ENCODE measurements around the gene TMEM229A.
"Not testable (repeated sequence)": the region's sequence is repeated elsewhere in the genome, so short reads cannot be mapped to it uniquely, and the experiment has no call there.

The TMEM229A gene

DNA sequence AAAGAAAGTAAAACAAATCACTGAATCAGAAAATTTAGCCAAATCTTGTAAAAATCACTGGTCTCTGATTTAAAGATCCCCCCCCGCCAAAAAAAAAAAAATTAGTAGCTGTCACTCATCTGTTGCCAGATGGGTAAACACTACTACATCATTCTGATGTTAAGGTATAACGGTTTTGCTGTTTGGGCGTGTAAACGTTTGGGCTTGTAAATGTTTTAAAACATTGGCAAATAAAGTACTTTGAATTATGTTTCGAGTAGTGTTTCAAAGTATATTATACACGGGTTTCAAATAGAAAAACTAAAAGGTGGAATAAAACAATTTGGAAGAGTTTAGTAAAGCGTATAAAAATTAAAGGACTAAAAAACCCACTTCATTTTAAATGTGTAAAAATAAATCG is 1.5 kb downstream of the TMEM229A start:
- no peak overlapping the region for H3K27ac ChIP-seq
- H3K4me3 ChIP-seq (ENCODE audit: low read depth, low read length), result no peak overlapping the region
- peaks cover 35% of the 10 kb centered on the region for H3K27me3 ChIP-seq (replicated peaks)
- in situ Hi-C loops (cut with HindIII; ENCODE audit: low pct_ligation_motif_present, low sequenced_read_pairs), result no loop called here
- TF ChIP-seq, protein P1, sequence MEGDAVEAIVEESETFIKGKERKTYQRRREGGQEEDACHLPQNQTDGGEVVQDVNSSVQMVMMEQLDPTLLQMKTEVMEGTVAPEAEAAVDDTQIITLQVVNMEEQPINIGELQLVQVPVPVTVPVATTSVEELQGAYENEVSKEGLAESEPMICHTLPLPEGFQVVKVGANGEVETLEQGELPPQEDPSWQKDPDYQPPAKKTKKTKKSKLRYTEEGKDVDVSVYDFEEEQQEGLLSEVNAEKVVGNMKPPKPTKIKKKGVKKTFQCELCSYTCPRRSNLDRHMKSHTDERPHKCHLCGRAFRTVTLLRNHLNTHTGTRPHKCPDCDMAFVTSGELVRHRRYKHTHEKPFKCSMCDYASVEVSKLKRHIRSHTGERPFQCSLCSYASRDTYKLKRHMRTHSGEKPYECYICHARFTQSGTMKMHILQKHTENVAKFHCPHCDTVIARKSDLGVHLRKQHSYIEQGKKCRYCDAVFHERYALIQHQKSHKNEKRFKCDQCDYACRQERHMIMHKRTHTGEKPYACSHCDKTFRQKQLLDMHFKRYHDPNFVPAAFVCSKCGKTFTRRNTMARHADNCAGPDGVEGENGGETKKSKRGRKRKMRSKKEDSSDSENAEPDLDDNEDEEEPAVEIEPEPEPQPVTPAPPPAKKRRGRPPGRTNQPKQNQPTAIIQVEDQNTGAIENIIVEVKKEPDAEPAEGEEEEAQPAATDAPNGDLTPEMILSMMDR (IDR thresholded peaks at IDR 0.05; ENCODE audit: low read depth, low read length, missing control alignments), result no peak
- no peak for DNase-seq
- H3K36me3 ChIP-seq (replicated peaks), result no peaks in the 10 kb centered on the region

DNA sequence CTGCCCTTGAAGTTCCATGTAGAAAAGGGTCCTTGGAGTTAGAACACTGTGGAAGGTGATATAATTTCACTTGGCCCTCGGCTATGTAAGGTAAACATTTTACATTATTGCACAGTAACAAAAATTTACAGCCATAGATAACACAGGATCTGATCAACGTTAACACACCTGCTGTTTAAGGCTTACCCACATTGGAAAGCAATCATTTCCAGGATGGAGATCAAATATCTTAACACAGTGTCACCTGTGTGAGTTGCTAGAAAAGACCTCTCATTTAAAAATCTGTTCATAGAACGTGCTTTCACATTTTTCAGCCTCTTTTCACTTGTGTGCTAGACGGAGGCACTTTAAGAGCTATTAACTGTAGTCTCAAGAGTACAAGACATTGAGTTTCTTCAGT is 1.9 kb downstream of the TMEM229A start:
- H3K27me3 ChIP-seq (replicated peaks), result peaks cover 35% of the 10 kb centered on the region
- in situ Hi-C loops (cut with HindIII; ENCODE audit: low pct_ligation_motif_present, low sequenced_read_pairs), result no loop called here
- TF ChIP-seq, protein P1 (IDR thresholded peaks at IDR 0.05; ENCODE audit: low read depth, low read length, missing control alignments), result no peak
- H3K27ac ChIP-seq, result no peak overlapping the region
- no peak overlapping the region for H3K4me3 ChIP-seq (ENCODE audit: low read depth, low read length)
- H3K36me3 ChIP-seq (replicated peaks), result no peaks in the 10 kb centered on the region
- no peak for DNase-seq

DNA sequence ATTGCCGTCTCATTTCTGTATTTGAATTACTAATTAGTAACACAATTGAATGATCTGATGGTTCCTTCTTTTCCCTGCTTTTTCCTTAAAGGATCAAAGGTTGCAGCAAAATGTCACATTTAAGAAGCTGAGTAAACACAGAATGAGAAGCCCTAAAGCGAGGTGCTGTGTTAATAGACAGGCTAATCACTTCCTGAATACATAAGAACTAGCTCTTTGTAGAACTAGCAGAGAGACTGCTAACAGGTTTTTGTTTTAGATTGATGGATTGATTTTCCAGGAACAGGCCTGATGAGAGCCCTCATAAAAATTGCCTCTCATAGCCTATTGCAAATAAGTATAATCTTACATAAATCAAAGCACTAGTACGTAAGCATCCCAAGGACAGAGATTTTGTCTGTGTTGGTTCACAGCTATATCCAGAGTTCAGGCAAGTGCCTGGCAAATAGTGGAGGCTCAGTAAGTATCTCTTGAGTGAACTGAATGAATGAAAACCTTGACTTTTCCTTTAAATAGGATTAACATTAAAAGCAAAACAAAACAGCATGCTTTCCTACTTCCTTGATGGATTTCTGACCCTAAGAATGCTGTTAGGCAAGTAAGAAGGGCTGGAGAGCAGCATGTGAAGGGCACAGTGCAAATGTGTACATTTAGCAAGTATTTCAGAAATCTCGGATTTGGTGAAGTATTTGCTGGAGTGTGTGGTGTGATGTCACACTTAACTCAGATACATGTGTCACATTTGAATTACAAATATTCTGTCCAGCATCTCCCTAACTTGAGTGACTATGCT is 3.3 kb downstream of the TMEM229A start:
- in situ Hi-C loops (cut with HindIII; ENCODE audit: low pct_ligation_motif_present, low sequenced_read_pairs), result no loop called here
- H3K4me3 ChIP-seq (ENCODE audit: low read depth, low read length), result no peak overlapping the region
- no peaks in the 10 kb centered on the region for H3K36me3 ChIP-seq (replicated peaks)
- TF ChIP-seq, protein P1 (IDR thresholded peaks at IDR 0.05; ENCODE audit: low read depth, low read length, missing control alignments), result no peak
- H3K27ac ChIP-seq, result no peak overlapping the region
- peaks cover 34% of the 10 kb centered on the region for H3K27me3 ChIP-seq (replicated peaks)
- DNase-seq, result no peak

DNA sequence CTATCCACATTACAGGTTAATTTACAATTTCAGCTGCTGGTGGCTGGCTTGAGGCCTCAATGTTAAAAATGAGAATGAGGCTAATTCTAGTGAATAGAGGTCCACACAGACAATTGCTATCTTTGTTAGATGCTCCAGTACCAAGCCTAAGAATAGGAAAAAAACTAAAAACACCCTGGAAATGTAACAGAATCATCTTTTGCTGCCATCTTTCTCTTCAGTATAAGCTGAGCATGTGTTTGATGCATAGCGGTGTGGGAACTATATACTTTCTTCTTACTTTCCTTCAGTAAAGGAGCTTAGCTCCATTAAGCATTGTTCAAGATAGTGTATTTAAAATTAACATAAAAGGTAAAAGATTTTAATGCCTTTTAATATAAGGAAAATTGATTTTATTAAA is 5.6 kb downstream of the TMEM229A start:
- in situ Hi-C loops (cut with HindIII; ENCODE audit: low pct_ligation_motif_present, low sequenced_read_pairs), result no loop called here
- Histone ChIP-seq H3K36me3 (replicated peaks) (no peaks in the 10 kb centered on the region), H3K27me3 (replicated peaks) (peaks cover 16% of the 10 kb centered on the region), H3K27ac (no peak overlapping the region), H3K4me3 (ENCODE audit: low read depth, low read length) (no peak overlapping the region)
- DNase-seq, result no peak
- TF ChIP-seq, protein P1 (IDR thresholded peaks at IDR 0.05; ENCODE audit: low read depth, low read length, missing control alignments), result no peak

DNA sequence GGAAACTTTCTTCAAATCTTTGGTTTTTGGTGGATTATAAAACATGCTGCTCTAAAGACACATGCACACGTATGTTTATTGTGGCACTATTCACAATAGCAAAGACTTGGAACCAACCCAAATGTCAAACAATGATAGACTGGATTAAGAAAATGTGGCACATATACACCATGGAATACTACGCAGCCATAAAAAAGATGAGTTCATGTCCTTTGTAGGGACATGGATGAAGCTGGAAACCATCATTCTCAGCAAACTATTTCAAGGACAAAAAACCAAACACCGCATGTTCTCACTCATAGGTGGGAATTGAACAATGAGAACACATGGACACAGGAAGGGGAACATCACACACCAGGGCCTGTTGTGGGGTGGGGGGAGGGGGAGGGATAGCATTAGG is 8.5 kb downstream of the TMEM229A start:
- in situ Hi-C loops (cut with HindIII; ENCODE audit: low pct_ligation_motif_present, low sequenced_read_pairs); H3K27me3 ChIP-seq (replicated peaks); DNase-seq; H3K36me3 ChIP-seq (replicated peaks); H3K27ac ChIP-seq; H3K4me3 ChIP-seq (ENCODE audit: low read depth, low read length): not testable (repeated sequence)

DNA sequence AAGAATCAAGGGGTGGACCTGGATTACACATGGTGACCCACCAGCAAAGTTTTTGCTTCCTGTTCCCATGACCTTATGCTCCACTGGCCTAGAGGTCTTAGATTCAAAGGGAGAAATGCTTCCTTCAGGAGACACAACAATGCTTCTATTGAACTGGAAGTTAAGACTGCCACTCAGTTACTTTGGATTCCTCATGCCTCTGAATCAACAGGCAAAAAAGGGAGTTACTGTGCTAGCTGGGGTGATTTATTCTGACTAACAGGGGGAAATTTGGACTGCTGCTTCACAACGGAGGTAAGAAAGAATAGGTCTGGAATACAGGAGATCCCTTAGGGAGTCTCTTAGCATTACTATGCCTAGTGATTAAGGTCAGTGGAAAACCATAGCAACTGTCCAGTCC is 10.3 kb downstream of the TMEM229A start:
- no peak overlapping the region for H3K4me3 ChIP-seq (ENCODE audit: low read depth, low read length)
- no peaks in the 10 kb centered on the region for H3K27me3 ChIP-seq (replicated peaks)
- TF ChIP-seq, protein P1 (IDR thresholded peaks at IDR 0.05; ENCODE audit: low read depth, low read length, missing control alignments), result no peak
- in situ Hi-C loops (cut with HindIII; ENCODE audit: low pct_ligation_motif_present, low sequenced_read_pairs), result no loop called here
- H3K36me3 ChIP-seq (replicated peaks), result no peaks in the 10 kb centered on the region
- no peak for DNase-seq
- no peak overlapping the region for H3K27ac ChIP-seq

Measured in brain microvascular endothelial cell (primary cell).